GM21423 (cell line): Measurements from ENCODE around the gene VKORC1.
"Not testable (repeated sequence)": the region's sequence is repeated elsewhere in the genome, so short reads cannot be mapped to it uniquely, and the experiment has no call there.

Experiments
- ATAC-seq: cut with Tn5 transposase; IDR thresholded peaks from one replicate; pipeline ENCODE4 v1.9.1; 2021; ENCODE audit warnings: mild to moderate bottlenecking, moderate library complexity; ENCODE audit not compliant: unreplicated experiment

The VKORC1 gene

GRCh38 chr16:31108035-31108793 is 13.6 kb upstream of the VKORC1 start, which contains the start of gene BCKDK:
Gene BCKDK (plus strand): TSS chr16:31108386. CDS start chr16:31109224, 838 bp downstream.
- ATAC-seq = peak; percentile 83

GRCh38 chr16:31107465-31107867 is 12.9 kb upstream of the VKORC1 start:
- peak; percentile 41 for ATAC-seq

GRCh38 chr16:31106509-31107464 is 12.2 kb upstream of the VKORC1 start:
- no peak for ATAC-seq

- ATAC-seq = peak; percentile 44
Measured at GRCh38 chr16:31105677-31106213, 11.1 kb upstream of the VKORC1 start.

GRCh38 chr16:31100876-31101641 is 6.5 kb upstream of the VKORC1 start:
- not testable (repeated sequence) for ATAC-seq

GRCh38 chr16:31099860-31100638 is 5.5 kb upstream of the VKORC1 start:
- ATAC-seq = no peak

- peak; percentile 5 for ATAC-seq
Measured at GRCh38 chr16:31094088-31094423, 541 bp downstream of the VKORC1 start.

GRCh38 chr16:31093132-31093703 is 1.4 kb downstream of the VKORC1 start:
- ATAC-seq = no peak

- ATAC-seq = no peak
Measured at GRCh38 chr16:31092330-31092729, 2.3 kb downstream of the VKORC1 start.

GRCh38 chr16:31090540-31090939 is 4.1 kb downstream of the VKORC1 start:
- no peak for ATAC-seq

- ATAC-seq = no peak
Measured at GRCh38 chr16:31089199-31089598, 5.4 kb downstream of the VKORC1 start.

GRCh38 chr16:31088459-31089183 is 6.0 kb downstream of the VKORC1 start, which contains the start of gene PRSS53:
Gene PRSS53 (minus strand): TSS chr16:31088943. CDS start chr16:31088809, 134 bp downstream.
- ATAC-seq = no peak

- no peak for ATAC-seq
Measured at GRCh38 chr16:31087971-31088370, 6.6 kb downstream of the VKORC1 start.

GRCh38 chr16:31087481-31087880 is 7.1 kb downstream of the VKORC1 start:
- no peak for ATAC-seq

GRCh38 chr16:31086629-31086906 is 8.0 kb downstream of the VKORC1 start:
- ATAC-seq = no peak

GRCh38 chr16:31085873-31086628 is 8.5 kb downstream of the VKORC1 start:
- ATAC-seq = no peak

GRCh38 chr16:31085411-31085810 is 9.2 kb downstream of the VKORC1 start:
- no peak for ATAC-seq

GRCh38 chr16:31084584-31085302 is 9.9 kb downstream of the VKORC1 start:
- no peak for ATAC-seq
